ENCODE measurements around the gene TOR1AIP2.
A peak's percentile ranks its signal among the peaks of the same experiment; 100 is the strongest.

TOR1AIP2 gene

DNA sequence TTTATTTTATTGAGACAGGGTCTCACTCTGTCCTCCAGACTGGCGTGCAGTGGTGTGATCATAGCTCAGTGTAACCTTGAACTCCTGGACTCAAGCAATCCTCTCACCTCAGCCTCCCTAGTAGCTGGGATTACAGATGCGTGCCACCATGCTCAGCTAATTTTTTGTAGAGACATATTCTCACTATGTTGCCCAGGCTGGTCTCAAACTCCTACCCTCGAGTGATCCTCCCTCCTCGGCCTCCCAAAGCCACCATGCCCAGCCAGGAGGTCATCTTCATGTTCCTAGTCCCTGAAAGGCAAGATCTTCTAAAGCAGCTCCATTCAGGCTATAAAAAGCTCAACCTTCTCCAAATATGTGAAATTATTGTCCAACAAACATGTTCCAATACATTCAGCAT lies 53.9 kb downstream of the TOR1AIP2 start:
- DNase-seq: no peak

DNA sequence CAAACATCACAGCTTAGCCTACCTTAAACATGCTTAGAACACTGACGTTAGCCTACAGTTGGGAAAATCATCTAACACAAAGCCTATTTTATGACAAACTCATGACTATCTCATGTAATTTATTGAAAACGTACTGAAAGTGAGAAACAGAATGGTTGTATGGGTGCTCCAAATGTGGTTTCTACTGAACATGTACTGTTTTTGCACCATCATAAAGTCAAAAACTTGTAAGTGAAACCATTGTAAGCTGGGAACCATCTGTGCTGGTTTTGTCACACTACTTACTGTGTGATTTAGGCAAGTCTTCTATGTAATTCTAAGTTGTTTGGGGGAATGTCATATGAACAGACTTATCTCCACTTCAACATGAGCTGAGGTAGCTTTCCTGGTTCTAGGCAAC lies 55.5 kb downstream of the TOR1AIP2 start:
- DNase-seq: no peak

DNA sequence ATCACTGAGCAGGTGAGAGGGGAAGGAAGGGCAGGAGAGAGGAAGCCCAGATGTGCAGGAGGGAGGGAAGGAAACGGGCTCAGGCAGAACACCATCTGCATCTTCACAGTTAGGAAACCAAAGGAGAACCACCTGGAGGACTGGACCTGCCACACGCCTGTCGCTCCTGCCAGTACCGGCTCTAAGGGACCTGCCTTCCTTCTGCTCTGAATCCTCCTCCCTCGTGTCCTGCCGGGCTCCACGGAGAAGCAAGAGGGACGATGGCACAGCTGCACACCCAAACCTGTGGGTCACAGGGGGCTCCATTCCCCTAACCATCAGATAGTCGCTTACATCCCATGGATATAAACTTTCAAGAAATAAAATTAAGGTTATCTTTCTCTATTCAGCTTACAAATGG lies 56.1 kb downstream of the TOR1AIP2 start:
- peak; percentile 20 for DNase-seq

DNA sequence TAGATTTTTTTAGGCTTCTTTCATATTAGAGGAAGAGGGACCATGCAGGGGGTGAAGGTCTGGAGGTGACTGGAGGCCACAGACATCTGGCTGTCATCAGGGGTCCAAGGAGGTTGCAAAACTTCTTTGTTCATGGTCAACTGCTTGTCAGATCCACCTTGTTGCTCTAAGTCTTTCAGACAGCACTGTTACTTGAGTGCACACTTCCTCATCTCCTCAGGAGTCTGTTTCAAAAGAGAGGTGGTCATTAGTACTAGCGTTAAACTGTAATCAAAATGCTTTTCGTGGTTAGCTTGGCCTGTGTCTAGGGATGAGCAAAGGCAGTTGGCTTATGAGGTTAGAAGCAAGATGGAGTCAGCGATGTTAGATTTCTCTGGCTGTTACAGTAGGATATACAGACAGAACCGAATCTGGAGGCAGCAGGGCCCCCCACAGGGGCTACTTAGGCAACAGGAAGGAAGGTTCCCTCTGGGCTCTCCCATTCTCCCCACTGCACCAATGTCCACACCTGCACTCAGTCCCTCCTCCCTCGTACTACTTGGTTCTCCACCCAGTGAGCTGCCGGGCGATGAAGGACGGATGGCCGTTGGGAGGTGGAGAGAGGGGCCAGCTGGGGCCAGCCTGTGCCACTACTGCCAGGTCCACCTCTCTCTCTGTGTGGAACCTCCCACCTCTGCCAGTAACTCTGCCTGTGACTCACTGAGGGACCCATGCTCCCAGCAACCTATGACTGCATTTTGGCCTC lies 57.2 kb downstream of the TOR1AIP2 start:
- peak; percentile 30 for DNase-seq

DNA sequence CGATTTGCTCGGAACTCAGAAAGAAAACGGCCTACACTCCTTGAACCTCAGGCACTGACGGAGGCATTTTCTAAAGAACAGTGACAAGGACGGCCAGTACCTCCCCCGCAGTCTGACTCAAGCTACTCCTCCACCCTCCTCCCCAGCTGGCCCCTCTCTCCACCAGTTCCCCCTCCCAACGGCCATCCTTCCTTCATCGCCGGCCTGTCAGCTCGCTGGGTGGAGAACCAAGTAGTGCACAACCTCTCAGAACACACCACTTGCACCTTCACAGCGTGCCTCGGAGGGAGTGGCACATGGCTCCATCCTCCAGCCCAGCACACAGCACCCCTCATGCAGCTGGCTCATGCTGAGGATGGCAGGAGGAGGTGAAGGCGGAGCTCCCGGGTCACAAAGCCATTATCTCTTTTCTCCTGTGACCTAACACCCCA lies 58.8 kb downstream of the TOR1AIP2 start:
- DNase-seq: peak; percentile 37

DNA sequence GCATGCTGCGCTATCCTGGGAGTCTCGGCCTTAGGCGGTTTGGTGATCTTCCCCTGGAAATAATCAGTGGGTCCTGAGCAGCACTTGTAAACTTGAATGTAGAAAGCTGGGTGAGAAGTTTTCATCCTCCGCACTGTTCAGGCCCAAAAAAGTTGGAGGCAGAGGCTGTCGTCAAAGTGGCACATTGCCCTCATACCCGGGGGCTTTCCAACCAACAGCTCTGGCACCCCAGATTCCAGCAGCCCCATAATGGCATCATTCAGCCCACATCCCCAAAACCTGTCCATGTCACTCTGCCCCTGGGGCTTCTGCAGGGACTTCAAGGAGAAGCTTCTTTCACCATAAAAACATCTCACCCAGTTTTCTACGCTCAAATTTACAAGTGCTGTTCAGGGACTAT lies 59.3 kb downstream of the TOR1AIP2 start:
- peak; percentile 29 for DNase-seq

DNA sequence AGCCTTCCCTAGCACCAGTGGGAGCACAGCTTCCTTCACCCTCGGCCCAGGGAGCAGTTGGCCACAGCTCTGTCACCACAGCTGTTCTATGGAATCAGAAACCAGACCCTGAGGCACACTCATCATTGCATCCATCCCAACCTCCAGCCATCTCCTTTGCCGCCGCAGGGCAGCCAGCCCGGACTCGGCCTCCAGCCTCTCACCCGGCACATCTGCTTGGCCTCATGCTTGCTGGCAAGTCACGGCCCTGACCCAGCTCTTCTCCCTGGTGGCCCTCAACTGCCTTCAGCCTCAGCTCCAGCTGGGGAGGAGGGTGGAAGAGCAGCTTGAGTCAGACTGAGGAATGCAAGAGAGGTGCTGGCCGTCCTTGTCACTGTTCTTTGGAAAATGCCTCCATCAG lies 59.8 kb downstream of the TOR1AIP2 start:
- peak; percentile 47 for DNase-seq

DNA sequence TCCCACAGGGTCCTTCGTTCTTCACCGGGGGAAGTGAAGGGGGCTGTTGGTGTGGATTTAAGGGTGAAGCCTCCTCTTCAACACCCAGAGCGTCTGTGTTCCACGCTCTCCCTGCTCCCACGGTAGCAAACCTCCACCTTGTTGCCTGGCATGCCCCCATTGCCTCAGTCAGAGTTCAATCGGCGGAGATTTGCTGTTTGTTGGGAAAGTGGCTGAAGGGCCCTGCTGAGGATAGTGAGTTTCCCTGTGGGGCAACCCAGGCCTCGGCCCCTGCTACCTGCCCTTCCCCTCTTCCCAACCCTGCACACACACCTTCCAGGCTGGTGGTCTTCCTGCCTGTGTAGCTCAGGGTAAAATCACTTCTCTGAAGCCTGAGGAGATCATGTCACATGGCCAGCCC lies 60.5 kb downstream of the TOR1AIP2 start:
- DNase-seq: peak; percentile 38

DNA sequence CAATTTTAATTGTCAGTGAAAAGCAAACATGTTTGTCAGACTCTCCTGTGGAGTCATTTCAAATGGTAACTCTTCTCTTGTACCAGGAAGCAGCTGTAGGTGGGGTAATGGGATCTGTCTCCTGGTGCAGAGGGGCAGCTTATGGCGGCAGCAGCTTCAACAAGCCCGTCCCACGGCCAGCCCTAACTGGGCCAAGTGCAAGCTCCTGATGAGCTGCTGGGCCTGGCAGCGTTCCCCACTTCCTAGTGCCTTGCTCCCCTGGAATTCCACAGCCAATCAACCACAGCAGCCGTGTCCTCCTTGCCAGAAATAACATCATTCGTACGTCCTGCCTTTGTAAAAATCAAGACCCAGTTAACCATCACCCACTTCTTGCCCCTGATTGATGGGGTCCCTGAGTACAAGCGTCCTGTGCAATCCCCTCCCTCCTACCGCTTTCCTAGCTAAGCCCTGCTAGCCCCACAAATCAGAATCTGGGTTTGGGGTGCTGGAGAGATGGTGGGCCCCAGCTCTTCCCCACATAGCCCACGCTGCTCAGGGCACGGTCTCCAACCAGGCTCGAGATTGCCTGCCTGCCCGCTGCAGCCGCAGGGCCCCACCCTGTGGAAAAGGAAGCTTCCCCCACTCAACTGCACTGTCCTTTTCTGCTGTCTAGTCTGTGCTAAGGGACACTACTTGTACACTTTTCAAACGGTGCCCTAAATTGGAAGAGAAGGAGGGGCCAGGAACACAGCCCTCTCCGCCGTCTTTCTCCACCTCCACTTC lies 61.2 kb downstream of the TOR1AIP2 start:
- DNase-seq: peak; percentile 68

DNA sequence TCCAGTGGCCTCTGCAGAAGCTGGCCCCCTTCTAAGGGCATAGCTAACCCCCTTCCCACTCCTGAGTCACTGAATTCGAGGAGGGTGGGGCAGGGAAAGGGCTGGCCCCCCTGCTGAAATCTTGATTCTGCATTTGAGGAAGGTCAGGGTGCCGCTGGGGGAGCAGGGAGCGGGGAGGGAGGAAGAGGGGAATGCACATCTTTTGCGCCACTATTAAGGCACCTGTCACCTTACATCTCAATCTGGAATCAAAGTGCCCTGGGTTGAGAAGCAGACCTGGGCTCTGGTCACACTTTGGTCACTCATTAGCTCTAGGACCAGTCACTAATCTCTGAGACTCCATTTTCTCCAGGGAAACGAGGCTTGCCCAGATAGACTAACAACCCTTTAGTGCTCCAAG lies 62.0 kb downstream of the TOR1AIP2 start:
- DNase-seq: no peak

DNA sequence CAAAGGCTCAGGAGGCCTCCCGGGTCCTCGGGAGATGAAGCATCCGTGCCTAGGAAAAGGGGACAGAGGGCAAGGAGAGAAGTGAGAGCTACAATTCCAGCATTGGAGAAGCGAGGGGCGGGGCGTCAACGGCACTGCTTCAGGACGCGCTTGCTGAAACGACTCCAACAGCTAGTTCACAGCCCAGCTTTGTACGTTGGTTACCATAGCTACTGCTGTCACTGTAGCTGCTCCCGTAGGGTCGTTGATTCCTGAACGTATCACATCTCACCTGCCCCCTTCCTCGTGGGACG lies 63.1 kb downstream of the TOR1AIP2 start:
- no peak for DNase-seq

DNA sequence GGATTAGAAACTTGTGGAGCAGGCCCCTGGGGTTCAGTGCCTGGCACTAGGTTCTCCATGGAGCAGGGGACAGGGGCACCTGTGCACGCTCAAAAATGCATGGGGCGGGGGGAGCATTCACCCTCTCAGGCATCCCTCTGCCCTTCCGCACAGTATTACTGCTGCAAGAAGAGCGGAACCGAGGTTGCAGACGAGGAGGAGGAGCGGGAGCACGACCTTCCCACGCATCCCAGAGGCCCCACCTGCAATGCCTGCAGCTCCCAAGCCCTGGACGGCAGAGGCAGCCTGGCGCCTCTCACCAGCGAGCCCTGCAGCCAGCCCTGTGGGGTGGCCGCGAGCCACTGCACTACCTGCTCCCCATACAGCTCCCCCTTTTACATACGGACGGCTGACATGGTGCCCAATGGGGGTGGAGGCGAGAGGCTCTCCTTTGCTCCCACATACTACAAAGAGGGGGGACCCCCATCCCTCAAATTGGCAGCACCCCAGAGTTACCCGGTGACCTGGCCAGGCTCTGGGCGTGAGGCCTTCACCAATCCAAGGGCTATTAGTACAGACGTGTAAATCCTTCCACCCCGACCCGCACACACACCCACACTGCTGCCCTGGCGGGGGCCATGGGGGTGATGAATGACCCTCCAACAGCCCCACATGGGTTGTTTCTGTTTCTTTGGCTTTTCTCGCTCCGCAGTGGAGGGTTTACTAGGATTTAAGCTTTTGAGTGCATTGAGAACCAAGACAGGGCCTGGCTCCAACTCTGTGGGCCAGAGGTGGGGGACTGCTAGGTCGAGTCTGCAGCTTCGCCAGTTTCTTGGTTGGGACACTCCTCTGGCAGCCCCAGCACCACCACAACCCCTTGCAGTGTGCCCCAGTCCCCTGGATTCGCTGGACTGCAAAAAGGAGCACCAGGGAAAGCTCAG lies 63.7 kb downstream of the TOR1AIP2 start:
- no peak for DNase-seq

DNA sequence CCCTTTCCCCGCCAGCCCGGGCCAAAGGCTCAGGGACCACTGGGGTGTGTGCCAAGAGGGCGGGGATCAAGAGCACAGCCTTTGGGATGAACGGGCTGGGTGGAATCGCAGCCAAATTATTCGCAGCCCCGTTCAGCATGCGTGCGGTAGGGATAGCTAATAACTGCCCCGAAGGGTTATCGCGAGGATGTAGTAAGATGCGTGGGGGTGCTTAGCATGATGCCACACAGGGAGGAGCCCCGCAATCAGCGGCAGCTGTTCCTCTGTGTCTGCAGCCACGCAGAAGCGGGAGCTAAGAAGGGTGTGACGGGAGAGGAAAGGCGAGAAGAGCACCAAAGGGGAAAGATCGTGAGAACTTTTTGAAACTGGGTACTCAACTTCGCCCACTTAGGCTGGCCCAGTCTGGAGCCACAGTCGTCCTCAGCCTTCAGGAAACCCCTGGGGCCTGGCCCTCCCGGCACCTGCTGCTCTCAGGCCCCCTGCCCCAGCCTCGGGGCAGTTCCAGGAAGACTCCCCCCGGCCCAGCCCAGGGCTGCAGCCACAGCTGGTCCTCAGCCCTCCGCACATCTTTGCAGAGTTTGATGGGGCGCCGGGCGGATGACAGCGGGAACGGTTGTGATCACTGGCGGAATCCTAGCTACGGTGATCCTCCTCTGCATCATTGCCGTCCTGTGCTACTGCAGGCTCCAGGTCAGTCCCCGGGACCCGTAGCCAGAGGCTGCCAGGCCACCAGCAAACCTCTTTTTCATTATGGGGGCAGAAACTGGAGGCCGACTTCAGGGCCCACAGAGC lies 64.9 kb downstream of the TOR1AIP2 start:
- DNase-seq: no peak

DNA sequence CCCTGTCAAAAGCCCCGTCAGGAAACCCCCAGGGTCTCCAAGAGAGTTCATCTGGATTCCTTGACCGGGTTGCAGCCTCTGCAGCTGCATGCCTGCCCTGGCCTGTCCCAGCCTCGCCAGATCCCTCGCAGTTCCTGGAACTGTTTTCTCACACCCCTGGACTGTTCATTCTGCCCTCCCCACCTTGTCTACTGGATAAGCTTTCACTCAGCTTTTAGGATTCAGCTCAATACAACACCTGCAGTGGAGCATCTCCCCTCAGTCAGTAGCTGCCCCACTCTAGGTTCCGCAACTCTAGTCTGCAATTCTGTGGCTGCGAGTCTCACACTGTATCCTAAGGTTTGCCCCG lies 67.3 kb downstream of the TOR1AIP2 start:
- DNase-seq: no peak

DNA sequence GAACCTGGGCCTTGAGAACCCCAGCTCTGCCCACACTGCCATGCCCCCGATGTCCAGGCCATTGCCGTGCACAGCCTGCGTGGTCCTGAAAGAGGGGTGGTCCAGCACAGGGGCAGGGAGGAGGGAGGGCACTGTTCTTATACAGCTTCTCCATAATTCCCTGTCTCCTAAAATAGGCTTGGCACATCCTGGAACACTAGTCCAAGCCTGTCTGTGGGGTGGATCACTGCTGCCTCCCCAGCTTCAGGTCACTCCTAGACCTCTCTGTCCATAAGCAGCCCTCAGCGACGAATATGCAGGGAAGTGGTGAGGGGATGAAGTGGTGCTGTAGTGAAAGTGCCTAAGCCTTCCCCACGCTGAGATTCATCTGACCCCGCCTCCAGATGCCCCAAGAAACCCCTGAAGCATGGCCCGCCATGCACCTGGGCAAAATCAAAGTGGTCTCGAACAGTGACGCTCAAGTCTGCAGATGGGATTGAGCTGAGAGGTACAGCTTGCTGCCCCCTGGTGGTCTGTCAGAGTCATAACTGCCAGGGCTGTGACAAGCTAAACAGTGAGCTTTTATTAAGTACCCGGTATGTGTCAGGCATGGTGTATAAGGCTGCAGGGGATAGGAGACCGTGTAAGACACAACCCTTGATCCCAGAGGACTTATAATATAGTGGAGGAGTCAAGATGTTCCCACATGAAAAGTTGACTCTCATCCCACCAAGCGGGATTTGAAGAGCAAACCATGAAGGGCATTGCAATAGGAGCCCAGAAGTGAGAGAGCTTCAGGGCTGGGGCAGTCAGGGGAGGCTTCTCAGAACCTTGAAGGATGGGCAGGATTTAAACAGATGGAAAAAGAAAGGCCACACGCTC lies 67.9 kb downstream of the TOR1AIP2 start:
- DNase-seq: peak; percentile 83

DNA sequence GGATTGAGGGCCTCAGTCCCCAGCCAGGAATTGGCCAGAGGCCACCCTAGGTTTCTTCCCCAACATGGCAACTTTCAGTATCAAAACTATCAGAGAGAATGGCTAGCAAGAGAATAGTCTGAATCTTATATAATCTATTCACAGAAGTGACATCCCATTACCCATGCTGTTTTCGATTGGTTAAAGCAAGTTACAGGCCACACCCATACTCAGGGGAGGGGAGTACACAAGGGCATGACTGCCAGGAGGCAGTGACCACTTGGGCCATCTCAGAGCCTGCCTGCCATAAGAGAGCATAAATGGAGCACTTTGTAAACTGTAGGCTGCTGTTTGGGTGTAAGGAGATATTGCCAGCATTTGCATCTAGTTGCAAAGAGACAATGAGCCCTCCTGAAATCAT lies 69.1 kb downstream of the TOR1AIP2 start:
- no peak for DNase-seq

DNA sequence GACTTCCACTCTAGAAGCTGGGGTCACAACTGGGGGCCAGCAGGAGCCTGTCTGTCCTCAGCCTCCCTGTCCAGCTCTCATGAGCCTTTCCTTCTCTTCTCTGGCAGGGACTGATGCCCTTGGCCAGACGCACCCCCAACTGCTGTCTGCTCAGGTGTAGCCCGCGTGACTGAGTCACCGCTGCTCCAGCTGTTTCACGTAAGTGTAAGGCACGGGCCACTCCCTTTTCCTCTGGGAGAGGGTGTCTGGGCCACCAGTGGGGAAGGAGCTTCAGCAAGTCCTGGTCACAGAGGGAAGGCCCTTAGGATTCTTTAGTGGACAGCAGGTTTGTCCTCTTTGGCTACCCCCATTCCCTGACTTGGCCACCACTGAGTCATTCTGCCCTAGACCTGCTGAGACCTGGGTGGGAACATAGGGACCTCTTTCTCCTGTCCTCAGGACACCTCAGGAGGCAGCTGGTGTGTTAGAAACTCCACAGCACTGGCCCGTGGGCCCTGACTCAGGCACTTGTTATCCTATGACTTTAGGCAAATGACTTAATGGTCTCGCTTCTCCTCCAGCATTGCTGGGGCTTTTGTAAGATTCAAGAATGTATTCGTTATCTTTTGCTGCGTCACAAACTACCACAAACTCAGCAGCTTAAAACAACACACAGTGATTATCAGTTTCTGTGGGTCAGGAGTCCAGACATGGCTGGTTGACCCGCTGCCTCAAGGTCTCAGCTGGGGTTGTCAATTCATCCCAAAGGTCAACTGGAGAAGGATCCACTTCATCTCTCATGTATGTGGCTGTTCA lies 69.7 kb downstream of the TOR1AIP2 start:
- no peak for DNase-seq

DNA sequence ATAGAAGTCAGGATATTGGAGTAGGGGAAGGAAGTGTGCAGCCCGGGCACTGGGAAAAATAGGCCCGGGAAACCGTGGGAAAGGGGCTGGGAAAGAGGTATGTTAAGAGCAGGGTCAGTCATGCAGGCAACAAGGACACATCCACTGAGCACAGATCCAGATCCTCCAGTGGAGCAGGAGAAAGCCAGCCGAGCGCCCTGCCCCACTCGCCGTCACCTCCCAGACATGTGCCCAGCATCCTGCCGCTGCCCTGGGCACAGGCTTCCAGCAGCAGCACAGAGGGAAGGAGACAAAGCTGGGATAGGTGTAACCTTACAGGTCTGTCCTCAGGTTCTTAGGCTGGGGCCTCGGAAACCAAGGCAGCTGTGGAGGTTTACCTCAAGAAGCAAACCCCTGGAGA lies 70.3 kb downstream of the TOR1AIP2 start:
- no peak for DNase-seq

DNA sequence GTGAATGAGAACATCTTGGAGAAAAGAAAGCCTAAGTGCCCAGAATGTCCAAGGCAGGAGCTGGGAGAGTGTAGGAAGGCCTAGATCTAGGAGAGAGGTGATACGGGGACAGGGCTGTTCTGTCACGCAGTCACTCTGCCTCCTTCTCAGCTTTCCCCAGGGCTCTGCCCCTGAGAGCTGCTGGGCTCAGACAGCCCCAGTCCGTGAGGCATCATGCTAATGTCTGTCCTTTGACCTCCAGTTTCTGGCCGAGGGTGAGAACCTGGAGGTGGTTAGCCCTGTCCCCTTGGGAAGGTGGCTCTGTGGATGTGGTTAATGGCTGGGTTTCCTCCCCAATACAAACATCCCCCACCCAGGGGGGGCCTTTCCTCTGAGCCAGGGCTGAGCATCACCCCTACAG lies 71.3 kb downstream of the TOR1AIP2 start:
- no peak for DNase-seq

DNA sequence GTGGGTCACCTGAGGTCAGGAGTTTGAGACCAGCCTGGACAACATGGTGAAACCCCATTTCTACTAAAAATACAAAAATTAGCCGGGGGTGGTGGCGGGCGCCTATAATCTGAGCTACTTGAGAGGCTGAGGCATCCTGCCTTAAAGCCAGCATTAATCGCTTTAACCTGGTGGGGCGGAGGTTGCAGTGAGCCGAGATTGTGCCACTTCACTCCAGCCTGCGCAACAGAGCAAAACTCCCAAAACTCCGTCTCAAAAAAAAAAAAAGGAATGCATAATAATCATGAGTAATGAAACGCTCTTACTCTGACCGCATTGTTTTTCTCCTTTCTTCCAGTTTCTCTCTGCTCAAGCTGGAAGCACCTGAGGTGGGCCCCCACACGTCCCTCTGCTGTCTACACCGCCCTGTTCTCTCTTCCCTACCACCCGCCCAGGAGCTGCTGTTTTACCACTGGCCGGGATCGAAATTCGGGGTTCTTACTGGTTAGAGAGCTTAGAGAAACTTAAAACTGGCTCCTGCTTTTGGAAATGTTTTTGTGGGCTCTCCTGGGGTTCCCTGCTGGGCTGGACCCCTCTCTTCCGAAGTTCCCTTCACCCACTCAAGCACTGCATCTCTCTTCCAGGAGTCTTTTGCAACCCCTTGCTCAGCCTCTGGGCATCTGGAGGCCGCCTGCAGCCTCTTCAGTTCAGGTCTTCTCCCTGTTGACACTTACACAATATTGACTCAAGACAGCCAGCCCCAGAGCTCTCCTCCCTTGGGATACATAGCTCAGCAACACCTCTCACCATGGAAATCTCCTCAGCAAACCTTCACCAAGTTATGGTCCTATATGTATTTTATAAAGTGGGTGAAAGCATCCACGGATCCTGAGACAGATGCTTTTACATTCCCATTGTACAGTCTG lies 72.1 kb downstream of the TOR1AIP2 start:
- DNase-seq: no peak

All from right forelimb (tissue), 1 donor.